GM12873 (cell line): ENCODE measurements around the gene CAMSAP2.

Experiments
- CTCF ChIP-seq: IDR thresholded peaks from 2 replicates; pipeline ENCODE4 v1.5.1; 2012; ENCODE audit warnings: low read depth, mild to moderate bottlenecking, moderate library complexity, low read length, control low read depth; ENCODE audit not compliant: insufficient read depth; ENCODE audit errors: missing control alignments

The CAMSAP2 gene

GRCh38 chr1:200729863-200730262 lies 8.8 kb upstream of the CAMSAP2 start:
- TF ChIP-seq CTCF, result no peak

- no peak for TF ChIP-seq CTCF
These were observed 6.9 kb upstream of the CAMSAP2 start for GRCh38 chr1:200731654-200732332.

- no peak for TF ChIP-seq CTCF
These were observed 6.3 kb upstream of the CAMSAP2 start for GRCh38 chr1:200732438-200732837.

- no peak for TF ChIP-seq CTCF
These were observed 4.8 kb upstream of the CAMSAP2 start for GRCh38 chr1:200733907-200734306.

- TF ChIP-seq CTCF, result no peak
These were observed 924 bp upstream of the CAMSAP2 start for GRCh38 chr1:200737647-200738291.

- no peak for TF ChIP-seq CTCF
These were observed 407 bp downstream of the CAMSAP2 start for GRCh38 chr1:200738949-200739651.
